Head of caudate nucleus (tissue), 42 donors: ENCODE measurements around the gene SSBP1.
"Not testable (repeated sequence)": the region's sequence is repeated elsewhere in the genome, so short reads cannot be mapped to it uniquely, and the experiment has no call there.

Experiments used
- DNase-seq, 42 donors: peaks; one replicate each; pipeline versions ENCODE4 v3.0.0 to v3.0.0-alpha.2; 2020 to 2021; ENCODE audit warnings: mixed read lengths in 7 of 42
- intact Hi-C: fragments of 100-400 bp; cut with DNase I; formaldehyde crosslinking; loops from one replicate; pipeline ENCODE4 v1.15.0; 2022

The SSBP1 gene

GRCh38 chr7:141737836-141738591 lies at the start of gene SSBP1:
Gene SSBP1 (plus strand): TSS chr7:141738358. CDS start chr7:141739167, 809 bp downstream.
- DNase-seq = peak; percentile 82 to 97 (median 92)
- intact Hi-C loops = loop anchor here (2.0 to 5.0 kb wide), 2 partner anchors 36 to 85 kb away; partner anchors contain the start of gene DENND11

- intact Hi-C loops, DNase-seq: not testable (repeated sequence)
These were observed 48.9 kb upstream of the SSBP1 start for GRCh38 chr7:141689072-141689825.

GRCh38 chr7:141691540-141691939 lies 46.6 kb upstream of the SSBP1 start:
- no peak for DNase-seq
- intact Hi-C loops = no loop called here

GRCh38 chr7:141691961-141692360 lies 46.2 kb upstream of the SSBP1 start:
- DNase-seq = no peak
- intact Hi-C loops = no loop called here

- no peak for DNase-seq
These were observed 45.1 kb upstream of the SSBP1 start for GRCh38 chr7:141693082-141693481.

GRCh38 chr7:141695803-141696289 lies 42.3 kb upstream of the SSBP1 start:
- intact Hi-C loops = no loop called here
- DNase-seq = no peak

More at GRCh38 chr7:141693082-141693481, 45.1 kb upstream of the SSBP1 start:
- intact Hi-C loops = no loop called here

- DNase-seq = no peak
- intact Hi-C loops = no loop called here
These were observed 41.8 kb upstream of the SSBP1 start for GRCh38 chr7:141696348-141696747.

- intact Hi-C loops = no loop called here
- DNase-seq = peak in 40 of 42 donors; percentile 46 to 93 (median 76)
These were observed 40.8 kb upstream of the SSBP1 start for GRCh38 chr7:141697211-141697871.

- peak in 3 of 42 donors; percentile 35 to 63 (median 45) for DNase-seq
- intact Hi-C loops = no loop called here
These were observed 39.7 kb upstream of the SSBP1 start for GRCh38 chr7:141698247-141699015.

GRCh38 chr7:141699860-141700259 lies 38.3 kb upstream of the SSBP1 start:
- DNase-seq = no peak
- intact Hi-C loops = loop anchor here (5.0 kb wide), 1 partner anchor 37 kb away; the partner anchor contains the start of gene SSBP1

- intact Hi-C loops = loop anchor here (5.0 kb wide), 1 partner anchor 37 kb away; the partner anchor contains the start of gene SSBP1
These were observed 37.8 kb upstream of the SSBP1 start for GRCh38 chr7:141700296-141700847.

GRCh38 chr7:141700848-141701371 lies 37.2 kb upstream of the SSBP1 start:
- intact Hi-C loops = loop anchor here (5.0 kb wide), 1 partner anchor 36 kb away; the partner anchor contains the start of gene SSBP1
- DNase-seq = peak in 15 of 42 donors; percentile 12 to 59 (median 27)

More at GRCh38 chr7:141700296-141700847, 37.8 kb upstream of the SSBP1 start:
- DNase-seq = peak in 3 of 42 donors; percentile 23 to 50 (median 25)

GRCh38 chr7:141701489-141702046 lies 36.6 kb upstream of the SSBP1 start:
- intact Hi-C loops = loop anchor here (5.0 kb wide), 1 partner anchor 36 kb away; the partner anchor contains the start of gene SSBP1
- peak in 38 of 42 donors; percentile 29 to 84 (median 54) for DNase-seq

GRCh38 chr7:141702047-141702567 lies 36.1 kb upstream of the SSBP1 start, which contains the start of gene DENND11:
Gene DENND11 (minus strand): TSS chr7:141702166. CDS start chr7:141702153, 13 bp downstream.
- peak in 38 of 42 donors; percentile 27 to 81 (median 60) for DNase-seq
- intact Hi-C loops = loop anchor here (5.0 kb wide), 1 partner anchor 35 kb away; the partner anchor contains the start of gene SSBP1

- peak in 16 of 42 donors; percentile 31 to 85 (median 59) for DNase-seq
- intact Hi-C loops = loop anchor here (5.0 kb wide), 1 partner anchor 34 kb away; the partner anchor contains the start of gene SSBP1
These were observed 35.3 kb upstream of the SSBP1 start for GRCh38 chr7:141702892-141703291.

GRCh38 chr7:141704112-141704511 lies 34.0 kb upstream of the SSBP1 start:
- DNase-seq = no peak
- intact Hi-C loops = loop anchor here (5.0 kb wide), 1 partner anchor 33 kb away; the partner anchor contains the start of gene SSBP1
